Neural cell (in vitro differentiated cells): ENCODE results near the gene PTGES. TPM values are rescaled to one million over a fixed set of nuclear protein-coding genes. Genes with fewer than 3 reads are reported as not detected.

Source experiments
- H2AFZ ChIP-seq: fragments of 200-600, 300-800 bp; sonication (generic), shearing (Covaris generic); 2 replicates; pipeline ENCODE4 v1.6.0; 2014; ENCODE audit warnings: low read depth, mild to moderate bottlenecking, antibody characterized with exemption, low read length, moderate library complexity
- H3F3A ChIP-seq: fragments of 200-600 bp; shearing (Covaris generic); 2 replicates; pipeline ENCODE4 v1.6.1; 2016; ENCODE audit warnings: mild to moderate bottlenecking, moderate library complexity, mixed read lengths, antibody characterized with exemption, low read length; ENCODE audit not compliant: insufficient read depth, poor library complexity, severe bottlenecking
- H3K27ac ChIP-seq: fragments of 200-600, 300-800 bp; sonication (generic), shearing (Covaris generic); 2 replicates; pipeline ENCODE4 v1.5.1; 2014; ENCODE audit warnings: mild to moderate bottlenecking, low read length, moderate library complexity
- H3K27me3 ChIP-seq: fragments of 300-800, 200-600 bp; sonication (generic), shearing (Covaris generic); 2 replicates; pipeline ENCODE4 v1.6.0; 2014; ENCODE audit warnings: mild to moderate bottlenecking, low read depth, low read length, moderate library complexity; ENCODE audit not compliant: insufficient read depth
- H3K36me3 ChIP-seq: fragments of 300-800, 200-600 bp; sonication (generic), shearing (Covaris generic); 2 replicates; pipeline ENCODE4 v1.5.1; 2014; ENCODE audit warnings: mild to moderate bottlenecking, antibody characterized with exemption, low read length, moderate library complexity; ENCODE audit not compliant: insufficient read depth
- H3K4me2 ChIP-seq: fragments of 300-800, 200-600 bp; sonication (generic), shearing (Covaris generic); 2 replicates; pipeline ENCODE4 v1.6.0; 2014; ENCODE audit warnings: mild to moderate bottlenecking, low read length
- H3K4me3 ChIP-seq: fragments of 300-800, 200-600 bp; sonication (generic), shearing (Covaris generic); 2 replicates; pipeline ENCODE4 v1.5.1; 2014; ENCODE audit warnings: mild to moderate bottlenecking, low read length, moderate library complexity
- H3K79me2 ChIP-seq: fragments of 200-600 bp; shearing (Covaris generic); replicated peaks from 2 replicates; pipeline ENCODE4 v1.6.0; 2014; ENCODE audit warnings: mild to moderate bottlenecking, low read length, moderate library complexity; ENCODE audit not compliant: insufficient read depth
- H3K9ac ChIP-seq: fragments of 300-800, 200-600 bp; sonication (generic), shearing (Covaris generic); 2 replicates; pipeline ENCODE4 v1.6.1; 2016; ENCODE audit warnings: mild to moderate bottlenecking, low read length, mixed read lengths
- H3K9me2 ChIP-seq: fragments of 200-600 bp; shearing (Covaris generic); 2 replicates; pipeline ENCODE4 v1.6.1; 2016; ENCODE audit warnings: mild to moderate bottlenecking, low read length, mixed read lengths; ENCODE audit not compliant: insufficient read depth
- H3K9me3 ChIP-seq: fragments of 200-600, 300-800 bp; sonication (generic), shearing (Covaris generic); 2 replicates; pipeline ENCODE4 v1.6.1; 2016; ENCODE audit warnings: mild to moderate bottlenecking, mixed run types, low read length, moderate library complexity, mixed read lengths
- H4K20me1 ChIP-seq: fragments of 200-600 bp; shearing (Covaris generic); 2 replicates; pipeline ENCODE4 v1.6.1; 2016; ENCODE audit warnings: mild to moderate bottlenecking, mixed run types; ENCODE audit not compliant: insufficient read depth
- EP300 ChIP-seq: fragments of 450-650 bp; conservative IDR thresholded peaks from 2 replicates; pipeline ENCODE4 v1.6.1; 2014; ENCODE audit warnings: antibody characterized with exemption, mild to moderate bottlenecking, moderate library complexity; ENCODE audit not compliant: poor library complexity, severe bottlenecking
- EZH2 ChIP-seq: fragments of 200-600, 300-800 bp; shearing (Covaris generic), sonication (generic); IDR thresholded peaks from 2 replicates; pipeline ENCODE4 v1.6.1; 2014; ENCODE audit warnings: antibody characterized with exemption, low read length, borderline replicate concordance, mild to moderate bottlenecking; ENCODE audit not compliant: insufficient read depth, poor library complexity, severe bottlenecking
- MXI1 ChIP-seq: fragments of 450-650 bp; conservative IDR thresholded peaks from 2 replicates; pipeline ENCODE4 v1.6.1; 2014; ENCODE audit warnings: antibody characterized with exemption, mild to moderate bottlenecking; ENCODE audit not compliant: poor library complexity, severe bottlenecking
- POLR2AphosphoS5 ChIP-seq: IDR thresholded peaks from 2 replicates; pipeline ENCODE4 v1.6.1; 2012
- RAD21 ChIP-seq: fragments of 450-650 bp; conservative IDR thresholded peaks from 2 replicates; pipeline ENCODE4 v1.6.1; 2014; ENCODE audit warnings: antibody characterized with exemption, mild to moderate bottlenecking, moderate library complexity
- SMC3 ChIP-seq: fragments of 450-650 bp; conservative IDR thresholded peaks from 2 replicates; pipeline ENCODE4 v1.6.1; 2014; ENCODE audit warnings: antibody characterized with exemption, mild to moderate bottlenecking, moderate library complexity; ENCODE audit not compliant: poor library complexity
- TAF1 ChIP-seq: IDR thresholded peaks from 2 replicates; pipeline ENCODE4 v1.6.1; 2012; ENCODE audit warnings: low read depth
- polyA minus RNA-seq: library from RNA; depleted of rRNA, polyadenylated mRNA; stranded (reverse); fragments of >200 nt; gene quantifications from 2 replicates; pipeline ENCODE4 v1.2.3, GENCODE V29; 2014
- polyA plus RNA-seq: library from polyadenylated mRNA; depleted of rRNA; stranded (reverse); fragments of >200 nt; gene quantifications from 2 replicates; pipeline ENCODE4 v1.2.3, GENCODE V29; 2014
- TF ChIP-seq, protein P1 (sequence below): IDR thresholded peaks from 2 replicates; pipeline ENCODE4 v1.6.1; 2012; ENCODE audit warnings: borderline replicate concordance
- TF ChIP-seq, protein P2 (sequence below): fragments of 450-650 bp; IDR thresholded peaks from 2 replicates; pipeline ENCODE4 v1.5.1; 2014; ENCODE audit warnings: antibody characterized with exemption, mild to moderate bottlenecking, moderate library complexity; ENCODE audit not compliant: poor library complexity, severe bottlenecking

The PTGES gene, protein sequence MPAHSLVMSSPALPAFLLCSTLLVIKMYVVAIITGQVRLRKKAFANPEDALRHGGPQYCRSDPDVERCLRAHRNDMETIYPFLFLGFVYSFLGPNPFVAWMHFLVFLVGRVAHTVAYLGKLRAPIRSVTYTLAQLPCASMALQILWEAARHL
- 0.63 and 1.2 TPM in 2 replicates for polyA plus RNA-seq
- polyA minus RNA-seq = 0.73 and 0.81 TPM in 2 replicates

DNA sequence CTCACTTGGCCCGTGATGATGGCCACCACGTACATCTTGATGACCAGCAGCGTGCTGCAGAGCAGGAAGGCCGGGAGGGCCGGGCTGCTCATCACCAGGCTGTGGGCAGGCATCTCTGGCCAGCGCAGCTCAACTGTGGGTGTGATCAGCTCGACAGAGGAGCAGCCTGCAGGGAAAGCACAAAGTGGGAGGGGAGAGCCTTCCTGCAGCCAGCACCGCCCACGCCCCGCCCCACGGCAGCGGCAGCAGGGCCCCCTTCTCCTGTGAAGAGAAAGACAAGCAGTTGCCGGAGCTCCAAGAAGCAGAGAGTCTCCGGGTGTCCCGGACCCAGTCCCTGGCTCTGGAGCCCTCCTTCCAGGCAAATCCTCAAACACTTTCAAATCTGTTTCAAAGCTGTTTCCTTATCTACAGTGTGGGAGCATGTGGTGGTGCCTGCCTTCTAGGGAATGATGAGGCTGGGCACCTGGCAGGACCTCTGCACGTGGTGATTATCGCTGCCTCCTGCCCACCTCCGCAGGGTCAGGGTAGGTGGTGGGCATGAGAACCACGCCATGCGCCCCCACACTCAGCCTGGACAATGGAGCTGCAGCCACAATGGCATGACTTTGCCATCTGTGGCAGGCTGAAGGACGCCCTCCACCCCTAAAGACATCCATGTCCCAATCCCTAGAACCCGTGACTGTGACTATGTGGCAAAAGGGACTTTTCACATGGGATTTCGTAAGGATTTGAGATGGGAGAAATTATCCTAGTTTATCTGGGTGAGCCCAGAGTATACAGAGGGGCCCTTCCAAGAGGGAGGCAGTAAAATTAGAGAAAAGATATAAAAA lies at the start of gene PTGES:
PTGES (minus strand) TSS at position 143 of the 830 bp plus-strand sequence; CDS start at position 113, 30 bp downstream.
- H3K36me3 ChIP-seq = no peaks in the 10 kb centered on the region
- TF ChIP-seq TAF1 = no peak
- no peak for TF ChIP-seq MXI1
- TF ChIP-seq, protein P1, sequence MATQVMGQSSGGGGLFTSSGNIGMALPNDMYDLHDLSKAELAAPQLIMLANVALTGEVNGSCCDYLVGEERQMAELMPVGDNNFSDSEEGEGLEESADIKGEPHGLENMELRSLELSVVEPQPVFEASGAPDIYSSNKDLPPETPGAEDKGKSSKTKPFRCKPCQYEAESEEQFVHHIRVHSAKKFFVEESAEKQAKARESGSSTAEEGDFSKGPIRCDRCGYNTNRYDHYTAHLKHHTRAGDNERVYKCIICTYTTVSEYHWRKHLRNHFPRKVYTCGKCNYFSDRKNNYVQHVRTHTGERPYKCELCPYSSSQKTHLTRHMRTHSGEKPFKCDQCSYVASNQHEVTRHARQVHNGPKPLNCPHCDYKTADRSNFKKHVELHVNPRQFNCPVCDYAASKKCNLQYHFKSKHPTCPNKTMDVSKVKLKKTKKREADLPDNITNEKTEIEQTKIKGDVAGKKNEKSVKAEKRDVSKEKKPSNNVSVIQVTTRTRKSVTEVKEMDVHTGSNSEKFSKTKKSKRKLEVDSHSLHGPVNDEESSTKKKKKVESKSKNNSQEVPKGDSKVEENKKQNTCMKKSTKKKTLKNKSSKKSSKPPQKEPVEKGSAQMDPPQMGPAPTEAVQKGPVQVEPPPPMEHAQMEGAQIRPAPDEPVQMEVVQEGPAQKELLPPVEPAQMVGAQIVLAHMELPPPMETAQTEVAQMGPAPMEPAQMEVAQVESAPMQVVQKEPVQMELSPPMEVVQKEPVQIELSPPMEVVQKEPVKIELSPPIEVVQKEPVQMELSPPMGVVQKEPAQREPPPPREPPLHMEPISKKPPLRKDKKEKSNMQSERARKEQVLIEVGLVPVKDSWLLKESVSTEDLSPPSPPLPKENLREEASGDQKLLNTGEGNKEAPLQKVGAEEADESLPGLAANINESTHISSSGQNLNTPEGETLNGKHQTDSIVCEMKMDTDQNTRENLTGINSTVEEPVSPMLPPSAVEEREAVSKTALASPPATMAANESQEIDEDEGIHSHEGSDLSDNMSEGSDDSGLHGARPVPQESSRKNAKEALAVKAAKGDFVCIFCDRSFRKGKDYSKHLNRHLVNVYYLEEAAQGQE = no peak
- TF ChIP-seq, protein P2, sequence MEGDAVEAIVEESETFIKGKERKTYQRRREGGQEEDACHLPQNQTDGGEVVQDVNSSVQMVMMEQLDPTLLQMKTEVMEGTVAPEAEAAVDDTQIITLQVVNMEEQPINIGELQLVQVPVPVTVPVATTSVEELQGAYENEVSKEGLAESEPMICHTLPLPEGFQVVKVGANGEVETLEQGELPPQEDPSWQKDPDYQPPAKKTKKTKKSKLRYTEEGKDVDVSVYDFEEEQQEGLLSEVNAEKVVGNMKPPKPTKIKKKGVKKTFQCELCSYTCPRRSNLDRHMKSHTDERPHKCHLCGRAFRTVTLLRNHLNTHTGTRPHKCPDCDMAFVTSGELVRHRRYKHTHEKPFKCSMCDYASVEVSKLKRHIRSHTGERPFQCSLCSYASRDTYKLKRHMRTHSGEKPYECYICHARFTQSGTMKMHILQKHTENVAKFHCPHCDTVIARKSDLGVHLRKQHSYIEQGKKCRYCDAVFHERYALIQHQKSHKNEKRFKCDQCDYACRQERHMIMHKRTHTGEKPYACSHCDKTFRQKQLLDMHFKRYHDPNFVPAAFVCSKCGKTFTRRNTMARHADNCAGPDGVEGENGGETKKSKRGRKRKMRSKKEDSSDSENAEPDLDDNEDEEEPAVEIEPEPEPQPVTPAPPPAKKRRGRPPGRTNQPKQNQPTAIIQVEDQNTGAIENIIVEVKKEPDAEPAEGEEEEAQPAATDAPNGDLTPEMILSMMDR = no peak
- TF ChIP-seq RAD21 = no peak
- no peak for TF ChIP-seq EP300
- no peak for TF ChIP-seq SMC3
- TF ChIP-seq EZH2 = no peak
- no peak for TF ChIP-seq POLR2AphosphoS5
- no peaks in the 10 kb centered on the region for H3F3A ChIP-seq
- H3K9me2 ChIP-seq = no peaks in the 10 kb centered on the region
- no peaks in the 10 kb centered on the region for H4K20me1 ChIP-seq
- H2AFZ ChIP-seq = no peak within 1 kb of the TSS
- no peaks in the 10 kb centered on the region for H3K79me2 ChIP-seq
- H3K4me2 ChIP-seq = no peak within 1 kb of the TSS
- no peak within 1 kb of the TSS for H3K27ac ChIP-seq
- peak within 1 kb of the TSS; percentile 36 for H3K9ac ChIP-seq
- no peaks in the 10 kb centered on the region for H3K27me3 ChIP-seq
- no peaks in the 10 kb centered on the region for H3K9me3 ChIP-seq
- H3K4me3 ChIP-seq = peak within 1 kb of the TSS; percentile 24

DNA sequence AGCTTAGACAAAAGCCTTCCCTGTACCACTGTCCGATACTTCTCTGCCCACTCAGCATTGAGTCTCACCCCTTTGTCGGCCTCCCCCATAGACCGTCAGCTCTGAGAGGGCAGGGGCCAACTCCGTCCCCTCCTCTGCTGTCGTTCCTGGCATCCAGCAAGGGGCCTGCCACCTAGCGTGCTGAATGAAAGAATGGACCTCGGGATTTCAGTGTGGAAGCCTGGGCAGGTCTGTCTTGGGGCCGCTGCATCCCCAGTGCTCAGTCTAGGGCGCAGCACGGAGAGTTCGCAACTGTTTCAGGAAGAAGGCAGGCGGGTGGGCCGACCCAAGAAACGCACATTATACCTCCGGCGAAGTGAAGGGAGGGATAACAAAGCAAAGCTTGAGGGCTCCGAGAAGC lies 48.7 kb upstream of the PTGES start:
- H3K27ac ChIP-seq = no peak overlapping the region
- no peak overlapping the region for H3K4me3 ChIP-seq
- H3K4me2 ChIP-seq = no peak overlapping the region
- H3K9me3 ChIP-seq = no peaks in the 10 kb centered on the region
- H3K36me3 ChIP-seq = no peaks in the 10 kb centered on the region
- H3K79me2 ChIP-seq = no peaks in the 10 kb centered on the region
- H4K20me1 ChIP-seq = no peaks in the 10 kb centered on the region
- no peaks in the 10 kb centered on the region for H3K27me3 ChIP-seq
- no peak overlapping the region for H3K9ac ChIP-seq
- TF ChIP-seq TAF1 (no peak), POLR2AphosphoS5 (no peak), EZH2 (no peak), RAD21 (no peak), SMC3 (no peak), EP300 (no peak), MXI1 (no peak)
- TF ChIP-seq, protein P2 = no peak
- TF ChIP-seq, protein P1 = no peak
- H2AFZ ChIP-seq = no peak overlapping the region
- no peaks in the 10 kb centered on the region for H3K9me2 ChIP-seq
- H3F3A ChIP-seq = no peaks in the 10 kb centered on the region
